NCI-H2227 (cell line): Measurements from ENCODE around the gene EGR4.

Source experiments
- DNase-seq: peaks from one replicate; lab custom pipeline; 2025; ENCODE audit not compliant: unreplicated experiment; lab: John Stamatoyannopoulos, UW

The EGR4 gene

GRCh38 chr2:73290049-73290839, 3.1 kb downstream of the EGR4 start:
- peak; percentile 77 for DNase-seq

GRCh38 chr2:73289304-73289703, 4.0 kb downstream of the EGR4 start:
- no peak for DNase-seq

- DNase-seq: no peak
Observed at GRCh38 chr2:73286134-73286655, 7.2 kb downstream of the EGR4 start.

- peak; percentile 54 for DNase-seq
Observed at GRCh38 chr2:73285159-73285739, 8.1 kb downstream of the EGR4 start.

GRCh38 chr2:73284296-73285158, 8.8 kb downstream of the EGR4 start, which contains the start of gene FBXO41:
FBXO41 (minus strand) TSS chr2:73284478; CDS start chr2:73269630, 14,848 bp downstream.
- peak; percentile 92 for DNase-seq

GRCh38 chr2:73283545-73284295, 9.6 kb downstream of the EGR4 start:
- peak; percentile 67 for DNase-seq

GRCh38 chr2:73282924-73283544, 10.3 kb downstream of the EGR4 start:
- peak; percentile 46 for DNase-seq

- DNase-seq: no peak
Observed at GRCh38 chr2:73281244-73281643, 12.1 kb downstream of the EGR4 start.

GRCh38 chr2:73279852-73280251, 13.5 kb downstream of the EGR4 start:
- DNase-seq: no peak

- no peak for DNase-seq
Observed at GRCh38 chr2:73272270-73272669, 21.1 kb downstream of the EGR4 start.

- DNase-seq: peak; percentile 48
Observed at GRCh38 chr2:73269686-73270465, 23.5 kb downstream of the EGR4 start.

- DNase-seq: peak; percentile 88
Observed at GRCh38 chr2:73268830-73269685, 24.3 kb downstream of the EGR4 start.

GRCh38 chr2:73268366-73268829, 24.9 kb downstream of the EGR4 start:
- no peak for DNase-seq

- DNase-seq: no peak
Observed at GRCh38 chr2:73267008-73267407, 26.3 kb downstream of the EGR4 start.

GRCh38 chr2:73266061-73266901, 27.1 kb downstream of the EGR4 start:
- peak; percentile 26 for DNase-seq

- no peak for DNase-seq
Observed at GRCh38 chr2:73265298-73266060, 27.9 kb downstream of the EGR4 start.

GRCh38 chr2:73264783-73265182, 28.6 kb downstream of the EGR4 start:
- DNase-seq: no peak
